Central memory CD8-positive, alpha-beta T cell (primary cell): ENCODE measurements around the gene CRISPLD2.
A peak's percentile ranks its signal among the peaks of the same experiment; 100 is the strongest.

Experiments
- ATAC-seq: fragments of 150-1000 bp; cut with Tn5 transposase; replicated peaks from 2 replicates; pipeline ENCODE4 v1.10.0; 2022; ENCODE audit warnings: mild to moderate bottlenecking, moderate FRiP score, moderate number of reproducible peaks; ENCODE audit not compliant: poor library complexity, severe bottlenecking; ENCODE audit errors: extremely low read depth
- DNase-seq, 2 donors: peaks; one replicate each; pipeline ENCODE4 v3.0.0; 2021; ENCODE audit warnings: low spot score in 2 of 2
- H3K27ac Mint-ChIP-seq: one replicate; pipeline ENCODE4 v1.8.0; 2022; ENCODE audit warnings: low read depth, mild to moderate bottlenecking, moderate library complexity, mixed read lengths
- H3K27me3 Mint-ChIP-seq: one replicate; pipeline ENCODE4 v1.8.0; 2022; ENCODE audit warnings: mixed read lengths
- H3K36me3 Mint-ChIP-seq: one replicate; pipeline ENCODE4 v1.8.0; 2022; ENCODE audit warnings: mild to moderate bottlenecking, moderate library complexity, mixed read lengths; ENCODE audit not compliant: insufficient read depth
- H3K4me1 Mint-ChIP-seq: one replicate; pipeline ENCODE4 v1.8.0; 2022; ENCODE audit warnings: mixed read lengths
- H3K4me3 Mint-ChIP-seq: one replicate; pipeline ENCODE4 v1.8.0; 2022; ENCODE audit warnings: mild to moderate bottlenecking, moderate library complexity, mixed read lengths
- H3K9me3 Mint-ChIP-seq: one replicate; pipeline ENCODE4 v1.8.0; 2022; ENCODE audit warnings: mixed read lengths

Gene CRISPLD2

DNA sequence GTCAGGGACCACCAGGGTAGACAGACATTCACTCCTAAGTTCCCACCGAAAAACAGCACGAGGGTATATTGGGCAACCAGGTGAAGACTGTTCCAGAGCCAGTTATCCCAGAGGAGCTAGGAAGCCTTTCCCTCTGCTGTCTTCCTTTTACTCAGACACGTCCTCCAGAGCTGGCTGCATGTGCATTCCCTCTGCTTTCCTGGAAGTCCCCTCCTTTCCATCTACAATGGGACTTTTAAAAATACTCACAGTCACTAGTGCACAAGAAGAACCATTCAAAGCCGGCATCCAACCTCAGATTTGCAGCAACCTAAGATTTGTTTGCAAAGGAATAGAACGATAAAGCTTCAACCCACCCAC, 32.5 kb upstream of the CRISPLD2 start:
- ATAC-seq (no peak), DNase-seq (no peak)
- Mint-ChIP-seq H3K4me1 (no peaks in the 10 kb centered on the region), H3K36me3 (peaks cover 6% of the 10 kb centered on the region), H3K27me3 (no peaks in the 10 kb centered on the region), H3K27ac (no peak overlapping the region), H3K4me3 (no peak overlapping the region), H3K9me3 (no peaks in the 10 kb centered on the region)

GRCh38 chr16:84788920-84789391, 30.8 kb upstream of the CRISPLD2 start:
- Mint-ChIP-seq H3K27ac (no peak overlapping the region), H3K9me3 (no peaks in the 10 kb centered on the region), H3K4me1 (no peaks in the 10 kb centered on the region), H3K27me3 (no peaks in the 10 kb centered on the region), H3K36me3 (peaks cover 2% of the 10 kb centered on the region), H3K4me3 (no peak overlapping the region)
- DNase-seq (no peak), ATAC-seq (no peak)

DNA sequence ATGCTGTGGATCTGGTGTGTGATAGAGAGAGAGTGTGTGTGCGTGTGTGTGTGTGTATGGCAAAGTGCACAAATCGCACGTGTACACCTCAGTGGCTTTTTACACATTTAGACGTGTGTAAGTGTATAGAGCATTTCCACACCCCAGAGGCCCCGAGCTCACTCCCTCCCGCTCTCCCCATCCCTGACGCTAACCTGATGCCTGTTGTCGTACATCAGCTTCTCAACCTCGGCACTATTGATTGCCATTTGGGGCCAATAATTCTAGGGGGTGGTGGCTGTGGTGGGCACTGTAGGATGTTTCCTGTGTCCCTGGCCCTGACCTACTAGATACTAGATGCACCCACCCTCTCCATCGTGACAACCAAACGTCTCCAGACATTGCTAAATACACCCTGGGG, 30.4 kb upstream of the CRISPLD2 start:
- H3K27ac Mint-ChIP-seq, result no peak overlapping the region
- DNase-seq, result no peak
- H3K27me3 Mint-ChIP-seq, result no peaks in the 10 kb centered on the region
- peaks cover under 1% of the 10 kb centered on the region for H3K36me3 Mint-ChIP-seq
- no peak for ATAC-seq
- H3K9me3 Mint-ChIP-seq, result no peaks in the 10 kb centered on the region
- no peak overlapping the region for H3K4me3 Mint-ChIP-seq
- H3K4me1 Mint-ChIP-seq, result no peaks in the 10 kb centered on the region

DNA sequence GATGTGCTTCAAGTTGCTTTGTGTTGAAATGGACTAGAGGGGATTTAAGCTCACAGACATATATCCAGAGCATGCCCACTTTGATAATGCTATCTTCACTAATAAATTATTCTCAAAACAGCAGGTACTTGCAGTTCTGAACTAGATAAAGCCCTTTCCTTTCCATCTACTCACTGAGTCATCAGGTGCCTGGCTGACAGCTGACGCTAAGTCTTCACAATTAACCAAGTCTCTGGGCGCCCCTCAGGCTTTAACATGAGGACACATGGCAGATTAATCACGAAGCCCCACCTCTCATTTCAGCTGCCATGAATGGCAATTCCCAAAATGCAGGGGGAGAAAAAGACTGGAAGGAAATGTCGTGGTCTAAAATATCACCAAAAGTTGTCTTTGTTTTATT, 29.5 kb upstream of the CRISPLD2 start:
- DNase-seq, result no peak
- ATAC-seq, result no peak
- Mint-ChIP-seq H3K4me3 (no peak overlapping the region), H3K9me3 (no peaks in the 10 kb centered on the region), H3K27me3 (no peaks in the 10 kb centered on the region), H3K36me3 (no peaks in the 10 kb centered on the region), H3K27ac (no peak overlapping the region), H3K4me1 (no peaks in the 10 kb centered on the region)

DNA sequence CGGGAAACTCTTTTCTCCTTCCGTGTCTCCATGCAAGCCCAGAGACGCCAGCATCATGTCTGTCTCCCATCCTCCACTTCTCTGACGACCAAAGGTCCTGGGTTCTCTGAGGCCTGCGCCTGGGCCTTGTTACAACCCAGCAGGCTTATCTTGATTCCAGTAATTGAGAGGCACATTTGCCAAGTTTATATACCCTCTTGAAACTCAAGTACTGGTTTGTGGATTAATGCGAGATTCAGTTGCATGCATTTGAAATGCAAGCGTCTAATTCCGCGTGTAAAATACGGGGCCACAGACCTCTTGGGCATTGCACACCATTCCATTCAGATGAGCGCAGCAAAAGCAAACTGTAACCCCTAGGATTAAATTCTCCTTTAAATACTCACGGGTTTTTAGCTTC, 28.7 kb upstream of the CRISPLD2 start:
- no peak overlapping the region for H3K27ac Mint-ChIP-seq
- no peak overlapping the region for H3K4me3 Mint-ChIP-seq
- DNase-seq, result no peak
- no peaks in the 10 kb centered on the region for H3K27me3 Mint-ChIP-seq
- no peaks in the 10 kb centered on the region for H3K9me3 Mint-ChIP-seq
- H3K4me1 Mint-ChIP-seq, result no peaks in the 10 kb centered on the region
- H3K36me3 Mint-ChIP-seq, result no peaks in the 10 kb centered on the region
- no peak for ATAC-seq

DNA sequence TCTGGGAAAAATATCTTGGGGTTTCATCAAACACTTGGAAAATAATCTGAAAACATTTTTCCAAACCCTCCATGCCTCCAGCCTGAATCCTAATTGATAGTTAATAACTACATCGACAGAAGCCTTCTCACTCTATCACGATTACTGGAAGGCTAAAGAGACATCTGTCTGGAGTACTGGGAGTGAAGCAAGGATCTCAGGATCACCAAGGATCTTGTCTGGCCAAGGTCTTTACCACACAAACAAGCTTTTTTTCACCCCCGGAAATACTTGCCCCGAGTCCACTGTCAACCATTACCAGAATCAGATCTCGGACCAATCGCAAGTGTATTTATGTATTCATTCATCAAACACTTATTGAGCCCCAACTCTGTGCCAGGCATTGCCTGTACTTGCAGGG, 28.3 kb upstream of the CRISPLD2 start:
- Mint-ChIP-seq H3K27me3 (no peaks in the 10 kb centered on the region), H3K9me3 (no peaks in the 10 kb centered on the region), H3K36me3 (no peaks in the 10 kb centered on the region), H3K27ac (peak overlapping the region; percentile 19), H3K4me1 (no peaks in the 10 kb centered on the region), H3K4me3 (no peak overlapping the region)
- no peak for ATAC-seq
- no peak for DNase-seq

DNA sequence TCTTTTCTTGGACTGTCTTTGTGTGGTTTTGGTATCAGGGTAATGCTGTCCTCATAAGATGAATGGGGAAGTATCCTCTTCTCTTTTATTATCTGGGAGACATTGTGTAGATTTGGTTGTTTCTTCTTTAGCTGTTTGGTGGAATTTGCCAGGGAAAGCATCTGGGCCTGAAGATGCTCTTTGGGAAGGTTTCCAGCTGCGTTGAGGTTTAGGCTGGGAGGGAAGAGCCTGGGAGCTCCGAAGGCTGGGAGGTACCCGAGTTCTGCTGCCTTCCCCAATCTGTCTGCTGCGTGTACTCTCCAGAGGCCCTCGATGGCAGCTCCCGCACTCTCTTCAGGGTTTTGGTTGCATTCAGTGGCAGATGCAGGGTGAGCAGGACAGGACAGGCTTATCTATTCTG, 25.6 kb upstream of the CRISPLD2 start:
- Mint-ChIP-seq H3K27me3 (no peaks in the 10 kb centered on the region), H3K4me3 (no peak overlapping the region), H3K9me3 (no peaks in the 10 kb centered on the region), H3K27ac (no peak overlapping the region), H3K4me1 (no peaks in the 10 kb centered on the region), H3K36me3 (no peaks in the 10 kb centered on the region)
- DNase-seq (no peak), ATAC-seq (no peak)

GRCh38 chr16:84794626-84795025, 25.2 kb upstream of the CRISPLD2 start:
- no peaks in the 10 kb centered on the region for H3K4me1 Mint-ChIP-seq
- H3K27ac Mint-ChIP-seq, result no peak overlapping the region

GRCh38 chr16:84795329-84796053, 24.3 kb upstream of the CRISPLD2 start:
- no peaks in the 10 kb centered on the region for H3K9me3 Mint-ChIP-seq
- H3K4me1 Mint-ChIP-seq, result no peaks in the 10 kb centered on the region
- ATAC-seq, result no peak
- DNase-seq, result no peak
- no peaks in the 10 kb centered on the region for H3K36me3 Mint-ChIP-seq
- no peak overlapping the region for H3K4me3 Mint-ChIP-seq
- H3K27ac Mint-ChIP-seq, result no peak overlapping the region
- H3K27me3 Mint-ChIP-seq, result no peaks in the 10 kb centered on the region

More at GRCh38 chr16:84794626-84795025, 25.2 kb upstream of the CRISPLD2 start:
- no peak for ATAC-seq
- no peak for DNase-seq
- Mint-ChIP-seq H3K27me3 (no peaks in the 10 kb centered on the region), H3K9me3 (no peaks in the 10 kb centered on the region), H3K4me3 (no peak overlapping the region), H3K36me3 (no peaks in the 10 kb centered on the region)

DNA sequence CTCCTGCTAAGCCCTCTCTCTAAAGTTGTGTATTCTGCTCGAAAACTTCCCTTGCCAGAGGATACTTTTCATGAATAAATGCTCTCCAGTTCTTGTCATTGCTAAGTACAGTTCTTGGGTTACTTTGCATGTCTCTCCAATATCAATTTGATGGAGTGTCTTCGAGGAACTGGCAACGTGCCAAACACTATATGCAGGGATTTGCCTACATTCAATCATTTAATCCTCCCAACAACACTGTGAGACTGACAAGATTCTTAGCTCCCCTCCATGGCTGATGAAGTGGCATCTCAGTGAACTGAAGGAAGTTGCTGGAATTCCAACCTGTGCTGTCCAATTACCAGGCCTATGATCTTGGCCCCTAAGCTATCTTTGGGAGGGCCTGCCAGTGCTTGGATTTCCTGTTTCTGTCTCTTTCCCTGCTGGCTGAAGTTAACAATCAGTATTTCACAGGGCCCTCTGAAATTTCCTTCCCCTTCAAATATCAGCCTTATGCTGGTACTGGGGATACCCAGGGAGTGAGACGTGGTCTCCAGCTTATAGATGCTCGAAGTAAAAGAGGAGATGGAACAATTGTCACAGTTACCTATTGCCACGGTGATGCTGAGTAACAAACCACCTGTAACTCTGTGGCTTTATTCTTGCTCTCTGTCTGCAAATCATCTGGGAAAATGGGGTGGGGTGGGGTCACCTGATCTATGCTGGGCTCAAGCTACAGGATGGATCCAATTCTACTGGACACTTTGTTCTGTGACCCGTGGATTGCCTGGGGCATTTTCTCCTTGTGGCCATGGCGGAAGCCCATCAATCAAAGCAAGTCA, 19.4 kb upstream of the CRISPLD2 start:
- Mint-ChIP-seq H3K9me3 (no peaks in the 10 kb centered on the region), H3K36me3 (peaks cover 2% of the 10 kb centered on the region), H3K4me1 (no peaks in the 10 kb centered on the region), H3K4me3 (no peak overlapping the region), H3K27me3 (peaks cover 12% of the 10 kb centered on the region), H3K27ac (no peak overlapping the region)
- DNase-seq (no peak), ATAC-seq (no peak)

- Mint-ChIP-seq H3K27me3 (peaks cover 33% of the 10 kb centered on the region), H3K27ac (no peak overlapping the region), H3K9me3 (no peaks in the 10 kb centered on the region), H3K4me1 (no peaks in the 10 kb centered on the region), H3K4me3 (no peak overlapping the region), H3K36me3 (peaks cover 2% of the 10 kb centered on the region)
- no peak for ATAC-seq
- no peak for DNase-seq
Measured at GRCh38 chr16:84803146-84803545, 16.6 kb upstream of the CRISPLD2 start.

DNA sequence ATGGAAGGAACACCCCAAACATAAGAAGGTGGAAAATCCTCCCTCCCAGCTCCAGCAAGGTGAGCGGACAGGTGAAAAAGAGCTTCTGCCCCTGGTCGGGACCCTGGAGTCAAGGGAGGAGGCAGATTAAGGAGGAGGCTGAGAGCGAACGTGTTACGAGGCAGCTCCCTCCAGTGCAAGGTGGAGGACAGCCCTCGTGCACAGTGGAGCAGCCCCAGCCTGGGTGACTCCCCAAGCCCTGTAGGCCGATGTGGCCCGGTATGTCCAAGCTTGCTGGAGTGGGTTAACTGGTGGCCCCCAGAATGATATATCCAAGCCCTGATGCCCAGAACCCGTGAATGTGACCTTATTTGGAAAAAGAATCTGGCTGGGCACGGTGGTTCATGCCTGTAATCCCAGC, 15.5 kb upstream of the CRISPLD2 start:
- ATAC-seq, result no peak
- H3K4me1 Mint-ChIP-seq, result no peaks in the 10 kb centered on the region
- H3K4me3 Mint-ChIP-seq, result no peak overlapping the region
- H3K27ac Mint-ChIP-seq, result no peak overlapping the region
- DNase-seq, result no peak
- peaks cover 33% of the 10 kb centered on the region for H3K27me3 Mint-ChIP-seq
- H3K9me3 Mint-ChIP-seq, result no peaks in the 10 kb centered on the region
- peaks cover 2% of the 10 kb centered on the region for H3K36me3 Mint-ChIP-seq

DNA sequence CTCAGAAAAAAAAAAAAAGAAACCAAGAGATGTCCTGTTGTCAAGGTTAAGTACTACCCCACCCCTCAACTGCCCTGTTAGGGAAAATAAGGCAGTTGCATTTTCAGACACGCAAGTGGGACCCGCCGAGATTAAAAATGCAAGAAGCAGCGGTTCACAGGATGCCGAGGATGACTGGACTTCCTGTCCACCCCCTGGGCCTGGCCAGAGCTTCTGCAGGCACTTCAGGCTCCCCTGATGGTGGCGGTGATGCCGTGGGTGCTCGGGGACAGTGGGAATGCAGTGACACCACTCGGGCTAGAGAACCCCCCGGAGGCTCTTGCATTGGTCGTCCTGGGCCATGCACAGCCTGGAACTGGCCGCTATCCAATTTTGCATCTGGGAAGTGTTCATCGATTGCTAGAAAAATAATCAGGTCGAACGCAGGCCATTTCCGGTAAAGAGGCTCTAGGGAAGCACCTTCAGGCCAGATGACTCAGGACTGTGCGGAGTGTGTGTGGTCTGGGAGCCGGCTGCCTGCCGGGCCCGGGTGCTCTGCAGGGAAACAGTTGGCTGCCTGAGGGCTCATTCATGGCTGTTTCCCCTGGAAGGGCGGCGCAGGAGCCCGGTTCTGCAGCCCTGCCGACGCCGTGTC, 13.4 kb upstream of the CRISPLD2 start:
- Mint-ChIP-seq H3K36me3 (peaks cover 2% of the 10 kb centered on the region), H3K9me3 (no peaks in the 10 kb centered on the region), H3K4me3 (no peak overlapping the region), H3K27ac (no peak overlapping the region), H3K27me3 (peaks cover 24% of the 10 kb centered on the region), H3K4me1 (no peaks in the 10 kb centered on the region)
- ATAC-seq, result peak; percentile 36
- no peak for DNase-seq
